A549 (cell line): ENCODE measurements around the gene LAMC2. TPM values are rescaled to one million over a fixed set of nuclear protein-coding genes. Genes with fewer than 3 reads are reported as not detected.

ENCODE experiments used
- ATAC-seq, 2 experiments: fragments of 200-7000 bp in 1 of 2; fragments of >200 bp in 1 of 2; cut with Nextera tagmentation in 1 of 2; cut with Tn5 transposase in 1 of 2; 3 replicates each; pipeline versions ENCODE4 v1.8.0 to v1.9.1; 2018 to 2020; ENCODE audit warnings: mild to moderate bottlenecking in 1 of 2, moderate library complexity in 1 of 2
- CTCF ChIA-PET: fragments of 300-600 bp; sonication (Branson Sonifier 250); formaldehyde crosslinking; extraction: SDS; loops from one replicate; lab custom pipeline; 2021; ENCODE audit warnings: antibody characterized with exemption, inconsistent platforms; lab: Yijun Ruan, JAX
- POLR2A ChIA-PET: fragments of 350-600 bp; formaldehyde crosslinking; extraction: SDS; loops from one replicate; lab custom pipeline; 2021; ENCODE audit warnings: antibody characterized with exemption, inconsistent platforms; lab: Yijun Ruan, JAX
- DNase-seq, 2 experiments: peaks; one replicate each; pipeline versions ENCODE4 v3.0.0 to v3.0.0-alpha.2; 2011 to 2016; ENCODE audit warnings: low read depth in 1 of 2, low spot score in 1 of 2
- FAIRE-seq: peaks from 2 replicates; lab custom pipeline; 2011; peaks lifted over from hg19 to GRCh38; lab: Jason Lieb, UNC
- H3K27ac ChIP-seq, 2 experiments: fragments of >200 bp; sonication (Bioruptor Twin); formaldehyde crosslinking; 3 replicates each; pipeline ENCODE4 v1.5.1; 2016 to 2017
- H3K4me1 ChIP-seq: fragments of >200 bp; sonication (Bioruptor Twin); formaldehyde crosslinking; 3 replicates; pipeline ENCODE4 v1.6.1; 2016
- H3K4me2 ChIP-seq: fragments of >200 bp; sonication (Bioruptor Twin); formaldehyde crosslinking; 3 replicates; pipeline ENCODE4 v1.6.1; 2016
- H3K4me3 ChIP-seq: fragments of >200 bp; sonication (Bioruptor Twin); formaldehyde crosslinking; 3 replicates; pipeline ENCODE4 v1.5.1; 2016
- H3K9me3 ChIP-seq: fragments of >200 bp; sonication (Bioruptor Twin); formaldehyde crosslinking; 3 replicates; pipeline ENCODE4 v1.6.1; 2016
- ATOH8 ChIP-seq: fragments of 250-450 bp; sonication (Bioruptor Pico); IDR thresholded peaks from 2 replicates; pipeline ENCODE4 v1.5.0; 2020; ENCODE audit warnings: low read depth, mild to moderate bottlenecking, moderate library complexity
- BCL3 ChIP-seq: fragments of >200 bp; sonication (Bioruptor Twin); formaldehyde crosslinking; IDR thresholded peaks from 3 replicates; pipeline ENCODE4 v1.6.1; 2016
- BHLHE40 ChIP-seq: IDR thresholded peaks from 2 replicates; pipeline ENCODE4 v1.6.1; 2012; ENCODE audit warnings: low read depth, low read length, inconsistent platforms
- CBX2 ChIP-seq: fragments of 200-600 bp; sonication (generic); IDR thresholded peaks from 2 replicates; pipeline ENCODE4 v1.6.1; 2016; ENCODE audit warnings: low read depth, mild to moderate bottlenecking, borderline replicate concordance
- CBX8 ChIP-seq: fragments of 200-600 bp; sonication (generic); IDR thresholded peaks from 2 replicates; pipeline ENCODE4 v1.6.1; 2016
- CEBPB ChIP-seq, 2 experiments: fragments of >200 bp in 1 of 2; sonication (Bioruptor Twin) in 1 of 2; formaldehyde crosslinking in 1 of 2; IDR thresholded peaks; 2 replicates each; pipeline ENCODE4 v1.6.1; 2012 to 2016
- CHD4 ChIP-seq: fragments of 200-600 bp; sonication (generic); IDR thresholded peaks from 2 replicates; pipeline ENCODE4 v1.6.1; 2016; ENCODE audit warnings: antibody characterized with exemption, mild to moderate bottlenecking, borderline replicate concordance
- EHMT2 ChIP-seq: fragments of 200-600 bp; sonication (generic); IDR thresholded peaks from 2 replicates; pipeline ENCODE4 v1.6.1; 2016; ENCODE audit warnings: antibody characterized with exemption, low read depth, mild to moderate bottlenecking, moderate library complexity
- ELK1 ChIP-seq: fragments of 150-350 bp; IDR thresholded peaks from 2 replicates; pipeline ENCODE4 v1.6.1; 2014; ENCODE audit warnings: low read depth, mild to moderate bottlenecking, low read length
- EP300 ChIP-seq, 2 experiments: fragments of >200 bp; sonication (Bioruptor Twin); formaldehyde crosslinking; IDR thresholded peaks; 2 replicates in 1 of 2; 3 replicates in 1 of 2; pipeline ENCODE4 v1.6.1; 2016 to 2017
- FOSL2 ChIP-seq, 2 experiments: fragments of 450-650 bp in 1 of 2; fragments of >200 bp in 1 of 2; sonication (Bioruptor Twin) in 1 of 2; formaldehyde crosslinking; IDR thresholded peaks; 2 replicates each; pipeline versions ENCODE4 v1.5.0 to v1.6.1; 2016 to 2020; ENCODE audit warnings: mild to moderate bottlenecking in 1 of 2, moderate library complexity in 1 of 2
- FOXS1 ChIP-seq: fragments of 250-450 bp; sonication (Bioruptor Pico); IDR thresholded peaks from 2 replicates; pipeline ENCODE4 v1.5.0; 2020; ENCODE audit warnings: mild to moderate bottlenecking, moderate library complexity
- GATA3 ChIP-seq: IDR thresholded peaks from 2 replicates; pipeline ENCODE4 v1.6.1; 2012; ENCODE audit warnings: borderline replicate concordance
- HEYL ChIP-seq: fragments of 250-450 bp; sonication (Bioruptor Pico); IDR thresholded peaks from 2 replicates; pipeline ENCODE4 v1.8.0; 2021; ENCODE audit warnings: mild to moderate bottlenecking, moderate library complexity
- HOXB5 ChIP-seq: fragments of 250-450 bp; sonication (Bioruptor Pico); IDR thresholded peaks from 2 replicates; pipeline ENCODE4 v1.5.0; 2020; ENCODE audit warnings: mild to moderate bottlenecking, moderate library complexity
- JUN ChIP-seq, 2 experiments: fragments of >200 bp; sonication (Bioruptor Twin); formaldehyde crosslinking; IDR thresholded peaks; 2 replicates in 1 of 2; 3 replicates in 1 of 2; pipeline ENCODE4 v1.6.1; 2016 to 2017
- JUNB ChIP-seq: fragments of >200 bp; sonication (Bioruptor Twin); formaldehyde crosslinking; IDR thresholded peaks from 2 replicates; pipeline ENCODE4 v1.6.1; 2016
- KDM5A ChIP-seq: fragments of 200-600 bp; sonication (generic); IDR thresholded peaks from 2 replicates; pipeline ENCODE4 v1.6.1; 2016; ENCODE audit warnings: antibody characterized with exemption, mild to moderate bottlenecking
- MAFK ChIP-seq: fragments of 450-650 bp; IDR thresholded peaks from 2 replicates; pipeline ENCODE4 v1.6.1; 2014; ENCODE audit not compliant: partially characterized antibody
- POLR2AphosphoS2 ChIP-seq: conservative IDR thresholded peaks from 2 replicates; pipeline ENCODE4 v1.6.1; 2012; ENCODE audit warnings: low read length, improper control_type of control experiment, inconsistent platforms
- RAD21 ChIP-seq, 2 experiments: fragments of >200 bp in 1 of 2; sonication (Bioruptor Twin) in 1 of 2; formaldehyde crosslinking in 1 of 2; IDR thresholded peaks in 1 of 2; conservative IDR thresholded peaks in 1 of 2; 2 replicates in 1 of 2; 3 replicates in 1 of 2; pipeline ENCODE4 v1.6.1; 2012 to 2018; ENCODE audit warnings: inconsistent platforms in 1 of 2
- REST ChIP-seq: fragments of 200-600 bp; sonication (generic); IDR thresholded peaks from 2 replicates; pipeline ENCODE4 v1.6.1; 2016; ENCODE audit warnings: antibody characterized with exemption, mild to moderate bottlenecking, moderate library complexity
- RFX5 ChIP-seq: fragments of 450-650 bp; IDR thresholded peaks from 2 replicates; pipeline ENCODE4 v1.7.1; 2014; ENCODE audit warnings: antibody characterized with exemption, mild to moderate bottlenecking, moderate library complexity
- RNF2 ChIP-seq: fragments of 200-600 bp; sonication (generic); IDR thresholded peaks from 2 replicates; pipeline ENCODE4 v1.6.1; 2016; ENCODE audit warnings: low read depth, mild to moderate bottlenecking, antibody characterized with exemption, moderate library complexity, borderline replicate concordance
- SMC3 ChIP-seq: fragments of >200 bp; sonication (Bioruptor Twin); formaldehyde crosslinking; IDR thresholded peaks from 3 replicates; pipeline ENCODE4 v1.6.1; 2018; ENCODE audit warnings: inconsistent platforms
- TFCP2L1 ChIP-seq: fragments of 250-450 bp; sonication (Bioruptor Pico); IDR thresholded peaks from 2 replicates; pipeline ENCODE4 v1.5.0; 2021; ENCODE audit warnings: mild to moderate bottlenecking
- TP53 ChIP-seq: fragments of 250-450 bp; sonication (Bioruptor Pico); IDR thresholded peaks from 2 replicates; pipeline ENCODE4 v1.5.0; 2021; ENCODE audit warnings: mild to moderate bottlenecking, moderate library complexity
- WGBS: methylation state at CpG from one replicate; pipeline ENCODE4 v1.1.6; 2017; ENCODE audit errors: missing lambda C conversion rate; 5-methylcytosine and 5-hydroxymethylcytosine counted together
- polyA plus RNA-seq, 4 experiments: library from polyadenylated mRNA; depleted of rRNA in 3 of 4; stranded (reverse); fragments of >200 nt; fragmentation: RNase III in 1 of 4; extraction: RNeasy Plus Mini Kit Qiagen cat#74134 plus additional on column Dnase treatment in 1 of 4; gene quantifications; 2 replicates in 3 of 4; 3 replicates in 1 of 4; pipeline ENCODE4 v1.2.3, GENCODE V29; 2011 to 2017
- TF ChIP-seq, protein P1 (sequence below): fragments of >200 bp; sonication (Bioruptor Twin); formaldehyde crosslinking; IDR thresholded peaks from 3 replicates; pipeline ENCODE4 v1.5.1; 2016

The LAMC2 gene
- polyA plus RNA-seq, 2 of the 4 experiments (the other 2 are of a cell fraction): 8.5 to 24.1 TPM

DNA sequence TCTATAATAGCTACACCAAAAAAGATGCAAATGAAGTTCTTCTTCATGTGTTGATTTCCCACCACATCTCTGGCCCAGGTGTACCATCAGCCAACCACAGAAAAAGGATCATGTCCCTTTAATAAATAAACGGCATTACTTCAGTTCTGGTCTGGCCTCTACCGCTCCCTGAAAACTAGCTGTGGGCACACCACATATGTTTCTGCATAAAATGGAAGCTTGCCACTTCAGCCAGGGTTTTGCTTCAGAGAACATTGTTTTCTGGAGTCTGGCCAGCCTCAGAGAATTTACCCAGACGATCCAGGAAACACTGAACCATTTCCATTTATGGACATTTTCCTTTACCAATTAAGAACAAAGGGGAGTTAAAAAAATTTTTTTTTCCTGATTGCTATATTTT, 5.8 kb upstream of the LAMC2 start:
- ATAC-seq (peak; percentile 58 to 75; a peak in 5 of 6 replicates), FAIRE-seq (no peak), DNase-seq (peak; percentile 65 to 87)
- Histone ChIP-seq H3K9me3 (no peaks in the 10 kb centered on the region), H3K27ac (peak overlapping the region; percentile 76 to 79), H3K4me1 (peaks cover 43% of the 10 kb centered on the region), H3K4me2 (peak overlapping the region; percentile 57), H3K4me3 (no peak overlapping the region)
- POLR2A ChIA-PET: interaction anchor here (0.5 to 1.5 kb wide), 6 partner anchors 12 to 218 kb away, joined by 3 to 5 read pairs (median 4); no protein-coding TSS in a partner anchor
- CTCF ChIA-PET: interaction anchor here (1.3 to 1.6 kb wide), 3 partner anchors 13 to 134 kb away, joined by 3 to 4 read pairs (median 3); no protein-coding TSS in a partner anchor
- 0% methylated on average over 3 of the region's 3 CpGs for WGBS
- TF ChIP-seq TFCP2L1 (0 out of 2 replicates have a peak, but pooled peaks have one; percentile 16), ATOH8 (0 out of 2 replicates have a peak, but pooled peaks have one; percentile 34), EHMT2 (no peak), SMC3 (no peak)

- CTCF ChIA-PET: interaction anchor here (1.0 to 1.6 kb wide), 4 partner anchors 13 to 134 kb away, joined by 3 to 4 read pairs (median 3); no protein-coding TSS in a partner anchor
- H3K9me3 ChIP-seq: no peaks in the 10 kb centered on the region
- peak overlapping the region; percentile 76 to 79 for H3K27ac ChIP-seq
- DNase-seq (peak; percentile 85 to 95), ATAC-seq (peak; percentile 95 to 96), FAIRE-seq (peak; percentile 68)
- no peak overlapping the region for H3K4me3 ChIP-seq
- H3K4me2 ChIP-seq: peak overlapping the region; percentile 57
- WGBS: 0% methylated on average over 3 of the region's 3 CpGs
- H3K4me1 ChIP-seq: peaks cover 44% of the 10 kb centered on the region
- POLR2A ChIA-PET: interaction anchor here (0.6 to 1.5 kb wide), 6 partner anchors 13 to 218 kb away, joined by 3 to 5 read pairs (median 4); no protein-coding TSS in a partner anchor
- no peak for TF ChIP-seq TFCP2L1
- TF ChIP-seq FOSL2 (IDR thresholded peaks at IDR 0.05): no peak
- TF ChIP-seq FOSL2 (CRISPR knock-in tag; IDR thresholded peaks at IDR 0.05): peak; percentile 77
- no peak for TF ChIP-seq POLR2AphosphoS2
- peak; percentile 61 for TF ChIP-seq JUNB
- TF ChIP-seq HEYL: no peak
- no peak for TF ChIP-seq MAFK
- peak in 1 of 2 experiments; percentile 37; a peak in 3 of 5 replicates for TF ChIP-seq RAD21 (conservative IDR thresholded peaks at IDR 0.05 in 1 of 2, IDR thresholded peaks at IDR 0.05 in 1 of 2)
- no peak for TF ChIP-seq BHLHE40
- peak in 1 of 2 experiments; percentile 46; a peak in 1 of 4 replicates for TF ChIP-seq CEBPB (IDR thresholded peaks at IDR 0.05)
- TF ChIP-seq RNF2: no peak
- peak; percentile 35; the same call in 2 of the 3 replicates for TF ChIP-seq SMC3
- TF ChIP-seq HOXB5 (CRISPR knock-in tag): 0 out of 2 replicates have a peak, but pooled peaks have one; percentile 36
- no peak for TF ChIP-seq CBX2
- TF ChIP-seq GATA3: peak; percentile 74; the same call in 1 of the 2 replicates
- TF ChIP-seq KDM5A: no peak
- TF ChIP-seq ELK1: no peak
- TF ChIP-seq, protein P1, sequence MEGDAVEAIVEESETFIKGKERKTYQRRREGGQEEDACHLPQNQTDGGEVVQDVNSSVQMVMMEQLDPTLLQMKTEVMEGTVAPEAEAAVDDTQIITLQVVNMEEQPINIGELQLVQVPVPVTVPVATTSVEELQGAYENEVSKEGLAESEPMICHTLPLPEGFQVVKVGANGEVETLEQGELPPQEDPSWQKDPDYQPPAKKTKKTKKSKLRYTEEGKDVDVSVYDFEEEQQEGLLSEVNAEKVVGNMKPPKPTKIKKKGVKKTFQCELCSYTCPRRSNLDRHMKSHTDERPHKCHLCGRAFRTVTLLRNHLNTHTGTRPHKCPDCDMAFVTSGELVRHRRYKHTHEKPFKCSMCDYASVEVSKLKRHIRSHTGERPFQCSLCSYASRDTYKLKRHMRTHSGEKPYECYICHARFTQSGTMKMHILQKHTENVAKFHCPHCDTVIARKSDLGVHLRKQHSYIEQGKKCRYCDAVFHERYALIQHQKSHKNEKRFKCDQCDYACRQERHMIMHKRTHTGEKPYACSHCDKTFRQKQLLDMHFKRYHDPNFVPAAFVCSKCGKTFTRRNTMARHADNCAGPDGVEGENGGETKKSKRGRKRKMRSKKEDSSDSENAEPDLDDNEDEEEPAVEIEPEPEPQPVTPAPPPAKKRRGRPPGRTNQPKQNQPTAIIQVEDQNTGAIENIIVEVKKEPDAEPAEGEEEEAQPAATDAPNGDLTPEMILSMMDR: no peak
- no peak for TF ChIP-seq CHD4
- TF ChIP-seq TP53 (CRISPR knock-in tag): no peak
- peak; percentile 62 to 68; a peak in 3 of 5 replicates for TF ChIP-seq JUN (IDR thresholded peaks at IDR 0.05)
- no peak for TF ChIP-seq RFX5
- peak; percentile 51; the same call in 1 of the 2 replicates for TF ChIP-seq FOXS1 (CRISPR knock-in tag)
- no peak for TF ChIP-seq REST
- peak in 1 of 2 experiments; percentile 66; a peak in 2 of 5 replicates for TF ChIP-seq EP300 (IDR thresholded peaks at IDR 0.05)
- TF ChIP-seq CBX8: no peak
- peak; percentile 44; the same call in 1 of the 3 replicates for TF ChIP-seq BCL3
These were observed 5.4 kb upstream of the LAMC2 start for GRCh38 chr1:183180634-183181056.
